Measurements from ENCODE around the gene COA8. TPM values are rescaled to one million over a fixed set of nuclear protein-coding genes. Genes with fewer than 3 reads are reported as not detected.
"Not testable (repeated sequence)": the region's sequence is repeated elsewhere in the genome, so short reads cannot be mapped to it uniquely, and the experiment has no call there.

The COA8 gene
- polyA plus RNA-seq, 3 donors = 37.8 to 43.5 (median 43.4) TPM

DNA sequence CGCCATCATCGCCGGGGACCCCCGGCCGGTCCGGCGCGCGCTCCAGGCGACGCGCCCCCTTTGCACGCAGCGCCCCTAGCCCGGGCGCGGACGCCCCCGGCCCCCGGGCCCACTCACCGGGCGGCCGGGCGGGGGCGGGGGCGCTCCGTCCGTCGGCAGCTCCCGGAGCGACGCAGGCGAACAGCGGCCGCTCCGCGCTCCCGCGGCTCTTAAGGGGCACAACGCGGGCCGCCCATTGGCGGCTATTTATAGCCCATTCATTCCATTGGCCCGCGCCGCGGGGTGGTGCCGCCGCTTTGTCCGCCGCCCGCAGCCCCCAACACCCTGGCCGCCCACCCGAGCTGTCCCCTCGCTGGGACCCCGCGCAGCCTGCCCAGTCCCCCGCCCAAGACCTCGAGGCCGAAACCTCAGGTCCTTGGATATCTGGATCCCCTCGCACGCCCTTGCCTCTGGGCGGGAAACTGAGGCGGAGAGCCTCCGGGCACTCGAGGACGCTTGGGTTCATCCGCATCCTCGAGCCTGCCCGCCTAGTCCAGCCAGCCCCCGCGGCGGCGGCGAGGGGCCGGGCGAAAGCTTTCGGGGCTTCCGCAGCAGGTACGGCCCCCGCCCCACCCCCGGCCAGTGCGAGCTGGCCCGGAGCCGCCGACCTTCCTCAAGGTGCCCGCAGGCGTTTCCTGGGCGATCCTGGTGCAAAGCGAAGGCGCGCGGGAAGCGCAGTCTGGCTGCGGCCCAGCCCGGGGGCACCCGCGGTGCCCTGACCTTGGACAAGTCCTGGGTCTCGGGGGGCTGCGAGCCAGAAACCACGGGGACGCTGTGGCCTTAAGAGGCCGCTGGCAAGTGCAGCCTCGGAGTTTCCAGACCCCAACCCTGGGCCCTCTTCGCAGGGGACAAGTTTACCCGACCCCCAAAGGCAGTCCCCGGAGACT is 39.8 kb upstream of the COA8 start, which contains the start of gene CKB:
CKB (minus strand) TSS at position 182 of the 926 bp plus-strand sequence. CDS start 337 bp downstream, outside the sequence.
- DNase-seq = no peak

- no peak for DNase-seq
Observed at GRCh38 chr14:103523575-103523954, 39.2 kb upstream of the COA8 start.

DNA sequence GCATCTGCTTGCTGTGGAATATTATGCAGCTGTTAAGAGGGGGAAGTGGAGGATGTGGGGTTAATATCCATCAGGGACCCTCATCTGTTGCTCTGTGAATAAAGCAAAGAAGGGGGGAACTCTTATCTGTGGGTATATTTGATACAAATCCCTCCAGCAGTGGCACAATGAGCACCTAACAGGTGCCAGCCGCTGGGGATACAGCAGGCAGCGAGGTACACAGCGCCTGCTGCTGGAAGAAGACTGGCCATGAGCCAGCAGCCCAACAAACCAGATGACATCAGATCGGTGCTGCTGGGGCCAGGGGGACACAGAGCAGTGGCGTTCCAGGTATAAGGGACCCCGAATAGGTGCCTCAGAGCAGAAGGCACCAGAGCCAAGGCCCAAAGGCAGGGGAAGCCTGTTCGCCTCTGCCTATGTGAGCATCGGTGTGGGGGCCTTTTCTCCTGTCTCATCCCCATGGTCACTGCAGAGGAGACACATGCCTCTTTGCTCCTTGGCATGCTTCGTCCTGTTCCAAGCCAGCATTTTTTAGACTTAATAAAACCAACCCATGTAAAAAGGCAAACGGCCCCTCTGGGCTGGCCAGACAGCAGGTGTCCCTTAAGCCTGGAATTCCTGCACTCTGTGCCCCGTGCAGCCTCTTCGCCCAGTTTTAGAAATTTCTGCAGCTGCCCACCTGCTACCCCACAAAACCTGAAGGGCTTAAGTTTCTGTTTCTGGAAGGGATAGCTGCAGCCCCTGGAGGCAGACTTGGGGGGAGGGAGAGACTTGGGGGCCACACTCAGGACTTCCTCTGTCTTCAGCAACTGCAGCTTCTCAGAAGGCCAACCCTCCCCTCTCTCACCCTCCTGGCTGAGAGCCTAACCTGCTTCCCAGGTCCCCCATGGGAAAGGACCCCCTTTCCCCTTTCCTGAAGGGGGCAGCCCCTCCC is 38.5 kb upstream of the COA8 start:
- DNase-seq = no peak

- DNase-seq = not testable (repeated sequence)
Observed at GRCh38 chr14:103525430-103526246, 37.1 kb upstream of the COA8 start.

- DNase-seq = no peak
Observed at GRCh38 chr14:103526247-103526913, 36.4 kb upstream of the COA8 start.

- no peak for DNase-seq
Observed at GRCh38 chr14:103526914-103527248, 35.9 kb upstream of the COA8 start.

GRCh38 chr14:103527408-103528145 is 35.2 kb upstream of the COA8 start:
- DNase-seq = no peak

GRCh38 chr14:103528146-103528586 is 34.6 kb upstream of the COA8 start:
- no peak for DNase-seq

- DNase-seq = peak; percentile 89
Observed at GRCh38 chr14:103528587-103529382, 34.0 kb upstream of the COA8 start, which contains the start of gene TRMT61A. TSS of gene TRMT61A (plus strand) at chr14:103529196. CDS start at chr14:103529979, 783 bp downstream.

DNA sequence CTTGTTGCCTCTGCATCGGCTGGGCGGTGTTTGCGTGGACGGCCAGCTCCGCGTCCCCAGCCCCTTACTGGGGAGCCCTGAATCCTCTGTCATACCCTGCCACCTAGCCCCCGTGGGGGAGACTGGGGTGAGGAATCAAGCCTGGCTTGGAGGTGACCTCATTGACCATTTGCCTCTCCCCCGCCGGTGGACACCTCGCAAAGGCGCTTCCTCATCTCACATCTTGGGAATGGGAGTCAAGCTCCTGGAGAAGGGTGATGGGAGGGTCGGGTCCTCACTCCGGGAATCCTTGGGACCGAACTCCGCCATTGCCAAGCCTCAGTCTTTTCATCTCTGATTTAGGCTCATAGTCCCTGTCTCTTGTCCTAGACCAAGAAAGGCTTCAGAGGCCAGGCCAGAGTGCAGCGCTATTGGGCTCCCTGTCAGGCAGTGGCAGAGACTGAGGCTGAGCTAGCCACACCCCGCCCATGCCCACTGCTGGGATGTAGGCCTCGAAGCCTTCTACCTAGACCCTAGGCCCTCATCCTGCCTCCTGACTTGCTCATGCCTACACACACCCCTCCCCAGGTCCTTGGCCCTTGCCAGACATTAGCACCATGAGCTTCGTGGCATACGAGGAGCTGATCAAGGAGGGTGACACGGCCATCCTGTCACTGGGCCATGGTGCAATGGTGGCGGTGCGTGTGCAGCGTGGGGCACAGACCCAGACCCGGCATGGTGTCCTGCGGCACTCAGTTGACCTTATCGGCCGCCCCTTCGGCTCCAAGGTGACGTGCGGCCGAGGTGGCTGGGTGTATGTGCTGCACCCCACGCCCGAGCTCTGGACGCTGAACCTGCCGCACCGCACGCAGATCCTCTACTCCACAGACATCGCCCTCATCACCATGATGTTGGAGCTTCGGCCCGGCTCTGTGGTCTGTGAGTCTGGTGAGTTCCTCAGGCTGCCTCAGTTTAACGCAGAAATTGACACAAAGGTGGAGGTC is 33.1 kb upstream of the COA8 start:
- no peak for DNase-seq

GRCh38 chr14:103530390-103530789 is 32.4 kb upstream of the COA8 start:
- no peak for DNase-seq

- no peak for DNase-seq
Observed at GRCh38 chr14:103530831-103531230, 31.9 kb upstream of the COA8 start.

GRCh38 chr14:103531421-103532215 is 31.1 kb upstream of the COA8 start:
- DNase-seq = no peak

- no peak for DNase-seq
Observed at GRCh38 chr14:103532216-103533136, 30.3 kb upstream of the COA8 start.

- DNase-seq = no peak
Observed at GRCh38 chr14:103533137-103533998, 29.4 kb upstream of the COA8 start.
